ENCODE data around the gene ATP11A. TPM values are rescaled to one million over a fixed set of nuclear protein-coding genes. Genes with fewer than 3 reads are reported as not detected.

The ATP11A gene
- total and polyA plus RNA-seq, 2 donors (not counting 3 experiments of a cell fraction or from before 2014, with no cell fraction given): 16.5 to 88.1 TPM

DNA sequence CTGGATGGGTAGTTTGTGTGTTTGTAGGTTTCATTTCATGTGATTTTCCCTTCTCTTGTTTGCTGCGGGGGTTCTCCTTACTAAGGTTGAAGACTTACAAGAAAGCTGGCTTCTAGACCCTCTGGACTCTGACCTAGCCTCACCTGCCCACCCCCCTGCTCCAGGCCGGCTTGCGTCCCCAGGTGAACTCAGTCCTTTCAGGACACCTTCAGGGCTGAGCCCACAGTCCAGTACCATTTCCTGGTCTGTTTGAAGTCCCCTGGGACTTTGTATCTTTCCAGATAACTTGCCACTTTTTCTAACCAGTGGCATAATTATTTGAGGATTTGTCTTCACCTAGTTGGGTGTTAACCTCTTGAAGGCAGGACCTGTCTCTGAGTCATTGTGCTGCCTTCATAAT, 227.9 kb downstream of the ATP11A start:
- Histone ChIP-seq H3K9ac (replicated peaks; ENCODE audit: extremely low read depth, insufficient read depth, low read length) (no peak overlapping the region), H3K4me3 (replicated peaks in 1 of 3; ENCODE audit: insufficient read depth in 1 of 3, low read depth in 1 of 3, low read length in 3 of 3) (no peak overlapping the region), H4K20me1 (replicated peaks; ENCODE audit: control insufficient read depth, extremely low read depth, insufficient read depth, low read length) (no peaks in the 10 kb centered on the region), H3K27me3 (ENCODE audit: control insufficient read depth in 2 of 2, insufficient read depth in 2 of 2, low read length in 2 of 2) (peaks cover 0 to 2% of the 10 kb centered on the region in 2 experiments), H3K4me2 (ENCODE audit: insufficient read depth, low read length) (no peak overlapping the region), H3K79me2 (ENCODE audit: control insufficient read depth, insufficient read depth, low read length) (no peaks in the 10 kb centered on the region), H2AFZ (ENCODE audit: low read depth, low read length) (no peak overlapping the region), H3K9me1 (replicated peaks; ENCODE audit: control insufficient read depth, extremely low read depth, insufficient read depth, low read length) (no peaks in the 10 kb centered on the region), H3K4me1 (ENCODE audit: control insufficient read depth, extremely low read depth, insufficient read depth, low read length) (no peaks in the 10 kb centered on the region), H3K9me3 (replicated peaks; ENCODE audit: control insufficient read depth, insufficient read depth, low read length) (no peaks in the 10 kb centered on the region), H3K27ac (ENCODE audit: insufficient read depth, low read depth, low read length) (no peak overlapping the region), H3K36me3 (ENCODE audit: control insufficient read depth in 2 of 2, extremely low read depth in 1 of 2, insufficient read depth in 2 of 2, low read length in 2 of 2) (no peaks in the 10 kb centered on the region)
- ChIA-PET CTCF (no interaction called here), POLR2A (no interaction called here)
- no peak for DNase-seq (ENCODE audit: low read depth, low spot score)
- no TSS peak for BruUV-seq (replicated peaks)
- TF ChIP-seq POLR2A (IDR thresholded peaks at IDR 0.05; ENCODE audit: low read depth, low read length): no peak
- TF ChIP-seq MYC (IDR thresholded peaks at IDR 0.05; ENCODE audit: low read depth, low read length): no peak
- TF ChIP-seq, protein P1, sequence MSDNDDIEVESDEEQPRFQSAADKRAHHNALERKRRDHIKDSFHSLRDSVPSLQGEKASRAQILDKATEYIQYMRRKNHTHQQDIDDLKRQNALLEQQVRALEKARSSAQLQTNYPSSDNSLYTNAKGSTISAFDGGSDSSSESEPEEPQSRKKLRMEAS (IDR thresholded peaks at IDR 0.05; ENCODE audit: insufficient read depth, insufficient read length): no peak
- no peak for TF ChIP-seq EZH2 (IDR thresholded peaks at IDR 0.05; ENCODE audit: borderline replicate concordance, low read depth, low read length, severe bottlenecking)
- no peak for TF ChIP-seq GATA2 (IDR thresholded peaks at IDR 0.05; ENCODE audit: insufficient read depth, insufficient read length, low read depth, low read length)
- no peak for TF ChIP-seq JUN (IDR thresholded peaks at IDR 0.05; ENCODE audit: borderline replicate concordance, insufficient read depth, insufficient read length, low read depth)
- TF ChIP-seq FOS (IDR thresholded peaks at IDR 0.05; ENCODE audit: borderline replicate concordance, insufficient read depth, low read length): no peak
- TF ChIP-seq, protein P2, sequence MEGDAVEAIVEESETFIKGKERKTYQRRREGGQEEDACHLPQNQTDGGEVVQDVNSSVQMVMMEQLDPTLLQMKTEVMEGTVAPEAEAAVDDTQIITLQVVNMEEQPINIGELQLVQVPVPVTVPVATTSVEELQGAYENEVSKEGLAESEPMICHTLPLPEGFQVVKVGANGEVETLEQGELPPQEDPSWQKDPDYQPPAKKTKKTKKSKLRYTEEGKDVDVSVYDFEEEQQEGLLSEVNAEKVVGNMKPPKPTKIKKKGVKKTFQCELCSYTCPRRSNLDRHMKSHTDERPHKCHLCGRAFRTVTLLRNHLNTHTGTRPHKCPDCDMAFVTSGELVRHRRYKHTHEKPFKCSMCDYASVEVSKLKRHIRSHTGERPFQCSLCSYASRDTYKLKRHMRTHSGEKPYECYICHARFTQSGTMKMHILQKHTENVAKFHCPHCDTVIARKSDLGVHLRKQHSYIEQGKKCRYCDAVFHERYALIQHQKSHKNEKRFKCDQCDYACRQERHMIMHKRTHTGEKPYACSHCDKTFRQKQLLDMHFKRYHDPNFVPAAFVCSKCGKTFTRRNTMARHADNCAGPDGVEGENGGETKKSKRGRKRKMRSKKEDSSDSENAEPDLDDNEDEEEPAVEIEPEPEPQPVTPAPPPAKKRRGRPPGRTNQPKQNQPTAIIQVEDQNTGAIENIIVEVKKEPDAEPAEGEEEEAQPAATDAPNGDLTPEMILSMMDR (IDR thresholded peaks at IDR 0.05; ENCODE audit: extremely low read depth in 1 of 2, insufficient read depth in 1 of 2, low read depth in 1 of 2, low read length in 2 of 2): no peak
- TF ChIP-seq POLR2AphosphoS5 (IDR thresholded peaks at IDR 0.05; ENCODE audit: insufficient read depth, low read depth, low read length): no peak
- no peak for FAIRE-seq
- intact Hi-C loops (cut with micrococcal nuclease) (no loop called here), dilution Hi-C loops (cut with MboI; ENCODE audit: extremely low pct_ligation_motif_present, low sequenced_read_pairs) (no loop called here)

All from endothelial cell of umbilical vein (primary cell).